Measurements from ENCODE around the gene ASB11.

DNA sequence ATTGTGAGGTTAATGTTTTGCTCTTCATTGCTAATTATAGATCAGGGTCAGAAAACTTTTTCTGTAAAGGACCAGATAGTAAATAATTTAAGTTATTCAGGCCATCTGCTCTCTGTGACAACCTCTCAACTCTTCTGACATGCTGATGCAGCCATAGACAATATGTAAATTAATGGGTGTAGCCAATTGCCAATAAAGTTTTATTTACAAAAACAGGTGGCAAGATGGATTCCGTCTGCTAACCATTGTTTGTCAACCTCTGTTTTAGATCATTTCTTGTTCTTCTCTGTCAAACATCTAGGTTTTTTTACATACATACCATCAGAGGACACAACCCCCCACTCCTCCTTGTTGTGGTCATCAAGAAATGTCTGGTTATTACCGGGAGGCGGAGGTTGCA, 79.3 kb downstream of the ASB11 start:
- no peak for TF ChIP-seq CTCF (IDR thresholded peaks at IDR 0.05; ENCODE audit: low read depth, low read length, poor library complexity, severe bottlenecking)
- no peak for TF ChIP-seq EZH2phosphoT487 (IDR thresholded peaks at IDR 0.05; ENCODE audit: borderline replicate concordance, low read length)
